Activated CD4-positive, alpha-beta T cell treated with anti-CD3 and anti-CD28 coated beads, Interleukin-2, amount 50 U/mL, for 48 hours (primary cell): ENCODE measurements around the gene HMGCR.

Experiments used
- DNase-seq, 2 experiments: peaks; one replicate each; pipeline ENCODE4 v3.0.0-alpha.2; 2020

Gene HMGCR

GRCh38 chr5:75341934-75342333 is 4.9 kb downstream of the HMGCR start:
- no peak for DNase-seq

DNA sequence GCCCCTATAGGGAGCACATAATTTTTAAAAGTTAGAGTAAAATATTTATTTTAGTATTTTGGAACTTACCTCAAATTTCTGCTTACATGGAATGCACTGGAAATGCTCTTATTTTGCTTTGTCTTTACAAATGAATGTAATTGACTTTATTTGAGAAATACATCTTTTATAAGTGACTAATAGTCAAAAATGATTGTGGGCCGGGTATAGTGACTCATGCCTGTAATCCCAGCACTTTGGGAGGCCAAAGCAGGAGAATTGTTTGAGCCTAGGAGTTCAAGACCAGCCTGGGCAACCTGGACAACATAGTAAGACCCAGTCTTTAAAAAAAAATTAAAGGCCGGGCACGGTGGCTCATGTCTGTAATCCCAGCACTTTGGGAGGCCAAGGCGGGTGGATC is 5.8 kb downstream of the HMGCR start:
- no peak for DNase-seq

GRCh38 chr5:75348241-75348640 is 11.2 kb downstream of the HMGCR start:
- no peak for DNase-seq

- no peak for DNase-seq
Measured at GRCh38 chr5:75349663-75350062, 12.6 kb downstream of the HMGCR start.

DNA sequence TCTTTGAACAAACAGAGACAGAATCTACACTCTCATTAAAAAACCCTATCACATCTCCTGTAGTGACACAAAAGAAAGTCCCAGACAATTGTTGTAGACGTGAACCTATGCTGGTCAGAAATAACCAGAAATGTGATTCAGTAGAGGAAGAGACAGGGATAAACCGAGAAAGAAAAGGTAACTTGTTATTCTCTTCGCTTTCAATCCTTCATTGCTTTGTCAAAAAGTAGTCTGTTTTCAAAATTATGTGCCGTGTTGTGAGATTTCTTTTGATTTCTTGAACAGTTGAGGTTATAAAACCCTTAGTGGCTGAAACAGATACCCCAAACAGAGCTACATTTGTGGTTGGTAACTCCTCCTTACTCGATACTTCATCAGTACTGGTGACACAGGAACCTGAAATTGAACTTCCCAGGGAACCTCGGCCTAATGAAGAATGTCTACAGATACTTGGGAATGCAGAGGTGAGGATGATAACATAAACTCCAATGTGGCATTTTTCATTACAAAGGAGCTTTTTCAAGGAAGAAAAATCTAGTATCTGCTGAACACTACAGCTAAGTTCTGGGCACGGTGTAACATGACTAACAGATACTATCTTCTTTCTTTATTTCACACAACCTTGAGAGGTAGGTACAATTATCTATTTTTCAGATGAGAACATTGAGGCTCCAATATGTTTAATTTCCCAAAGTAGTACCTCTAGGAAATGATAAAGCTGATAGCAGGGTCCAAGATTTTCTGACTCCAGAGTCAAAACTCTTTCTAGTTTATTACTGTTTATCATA is 14.3 kb downstream of the HMGCR start:
- no peak for DNase-seq

GRCh38 chr5:75355236-75355635 is 18.2 kb downstream of the HMGCR start:
- no peak for DNase-seq

- no peak for DNase-seq
Measured at GRCh38 chr5:75356719-75357118, 19.7 kb downstream of the HMGCR start.

DNA sequence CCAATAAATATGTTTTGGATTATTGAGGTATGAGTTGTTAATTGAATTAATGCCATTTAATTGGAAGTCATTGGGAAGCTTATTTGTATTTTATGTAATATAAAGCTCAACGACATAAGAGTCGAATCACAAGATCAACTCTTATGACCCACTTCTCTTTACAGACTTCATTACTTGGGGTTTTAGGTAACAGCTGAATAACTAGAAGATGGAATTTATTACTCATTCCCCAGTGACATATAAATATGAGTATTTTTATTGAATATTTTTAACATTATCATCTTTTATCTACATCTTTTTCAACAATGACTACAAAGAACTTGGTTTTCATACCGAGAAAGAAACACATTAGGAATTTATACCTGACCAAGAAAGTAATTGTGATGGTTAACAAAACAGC is 21.1 kb downstream of the HMGCR start:
- DNase-seq, result no peak

- DNase-seq, result no peak
Measured at GRCh38 chr5:75361310-75361709, 24.3 kb downstream of the HMGCR start.

DNA sequence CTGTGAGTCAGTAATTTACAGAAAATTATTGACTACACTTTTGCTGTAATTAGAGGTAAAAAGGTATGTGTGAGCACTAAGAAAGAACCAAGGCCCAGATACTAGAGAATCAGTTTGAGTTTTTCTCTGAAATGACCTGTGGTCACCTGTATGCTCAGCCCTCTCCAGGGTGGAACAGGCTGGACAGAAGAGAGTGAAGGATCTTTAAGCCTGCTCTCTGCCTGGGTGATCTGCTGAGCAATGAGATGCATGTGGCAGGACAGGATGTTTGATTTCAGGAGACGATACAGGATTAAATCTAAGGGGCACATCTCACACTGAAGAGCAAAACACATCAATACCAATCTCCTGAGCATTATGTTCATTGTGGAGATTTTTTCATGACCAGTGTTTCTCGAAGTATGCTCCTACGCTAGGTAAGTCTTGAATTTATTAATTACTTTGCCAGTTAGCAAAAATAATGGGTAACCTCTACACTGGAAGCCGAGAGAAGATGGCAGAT is 25.5 kb downstream of the HMGCR start:
- DNase-seq, result no peak

DNA sequence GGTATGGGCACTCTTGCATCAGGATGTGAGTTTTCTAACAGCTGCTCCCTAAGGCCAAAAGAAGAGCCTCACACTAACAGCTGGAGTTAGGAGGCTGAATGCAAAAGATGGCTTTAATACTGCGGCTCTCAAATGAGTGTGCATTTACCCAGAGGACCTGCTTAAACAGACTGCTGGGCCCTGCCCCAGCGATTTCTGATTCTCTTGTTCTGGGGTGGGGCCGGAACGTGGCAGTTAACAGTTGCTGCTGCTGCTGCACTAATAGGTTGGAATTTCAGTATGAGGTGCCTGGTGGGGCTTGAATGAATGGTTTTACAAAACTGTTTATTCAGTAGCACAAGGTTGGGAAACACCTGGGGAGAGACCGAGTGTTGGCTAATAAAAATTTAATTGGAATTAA is 26.1 kb downstream of the HMGCR start:
- no peak for DNase-seq

GRCh38 chr5:75363726-75364495 is 26.9 kb downstream of the HMGCR start:
- no peak for DNase-seq

GRCh38 chr5:75364571-75365280 is 27.7 kb downstream of the HMGCR start:
- no peak for DNase-seq

GRCh38 chr5:75365740-75366139 is 28.7 kb downstream of the HMGCR start:
- DNase-seq, result no peak

GRCh38 chr5:75366787-75367186 is 29.8 kb downstream of the HMGCR start:
- no peak for DNase-seq

DNA sequence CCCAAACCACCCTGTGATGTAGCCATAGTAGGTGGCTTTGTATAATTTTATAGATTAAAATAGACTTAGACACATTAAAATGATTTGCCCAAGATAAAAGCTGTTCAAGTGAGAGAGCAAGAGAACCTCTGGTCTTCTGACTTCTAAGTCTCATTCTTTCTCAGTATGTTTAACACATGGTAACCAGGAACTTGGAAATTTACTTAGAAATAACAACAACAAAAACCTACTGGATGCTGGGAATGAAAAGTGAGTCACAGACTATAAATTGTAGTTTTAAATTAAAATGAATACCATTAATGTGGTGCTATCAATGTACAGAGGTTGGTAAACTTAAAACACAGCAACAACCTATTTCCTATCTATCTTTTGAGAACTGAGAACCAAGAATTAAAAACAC is 30.4 kb downstream of the HMGCR start:
- no peak for DNase-seq

DNA sequence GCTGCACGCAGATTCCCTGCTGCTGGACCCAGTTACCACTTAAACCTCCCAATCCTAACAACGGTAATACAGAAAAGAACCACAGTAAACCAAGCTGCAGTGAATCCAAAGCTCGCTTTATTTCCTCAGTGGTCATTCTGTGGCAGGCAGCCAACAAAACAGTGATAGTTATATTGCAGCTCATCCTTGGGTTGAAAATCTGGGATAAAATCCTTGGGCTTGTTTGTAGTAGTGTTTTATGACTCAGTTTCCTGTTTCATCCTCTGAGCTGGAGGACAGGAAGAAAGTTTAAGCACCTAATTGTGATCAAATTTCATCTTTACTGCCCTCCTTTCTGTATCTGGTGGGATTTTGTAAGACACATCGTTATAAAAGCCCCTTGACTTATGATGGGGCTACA is 31.4 kb downstream of the HMGCR start:
- no peak for DNase-seq

GRCh38 chr5:75373862-75374261 is 36.8 kb downstream of the HMGCR start:
- DNase-seq, result no peak

DNA sequence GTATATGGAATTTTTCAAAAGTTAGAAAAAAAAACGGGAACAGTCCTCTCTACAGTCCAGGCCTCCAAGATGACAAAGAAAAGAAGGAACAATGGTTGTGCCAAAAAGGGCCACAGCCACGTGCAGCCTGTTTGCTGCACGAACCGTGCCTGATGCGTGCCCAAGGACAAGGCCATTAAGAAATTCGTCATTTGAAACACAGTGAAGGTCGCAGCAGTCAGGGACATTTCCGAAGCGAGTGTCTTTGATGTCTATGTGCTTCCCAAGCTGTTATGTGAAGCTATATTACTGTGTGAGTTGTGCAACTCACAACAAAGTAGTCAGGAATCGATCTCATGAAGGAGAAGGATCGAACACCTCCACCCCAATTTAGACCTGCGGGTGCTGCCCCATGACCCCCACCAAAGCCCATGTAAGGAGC is 37.4 kb downstream of the HMGCR start:
- DNase-seq, result no peak

DNA sequence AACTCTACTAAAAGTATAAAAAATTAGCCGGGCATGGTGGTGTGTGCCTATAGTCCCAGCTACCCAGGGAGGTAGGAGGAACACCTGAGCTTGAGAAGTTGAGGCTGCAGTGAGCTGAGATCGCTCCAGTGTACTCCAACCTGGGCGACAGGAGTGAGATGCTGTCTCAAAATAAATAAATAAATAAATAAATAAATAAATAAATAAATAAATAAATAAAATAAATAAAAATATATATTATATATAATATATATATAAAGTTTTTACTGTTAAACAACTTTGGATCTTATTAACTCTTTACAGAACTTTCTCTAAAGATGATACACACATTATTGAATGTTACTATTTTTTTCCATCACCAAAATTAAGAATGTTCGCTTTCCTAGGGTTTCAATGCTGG is 38.4 kb downstream of the HMGCR start:
- no peak for DNase-seq

GRCh38 chr5:75380099-75380498 is 43.1 kb downstream of the HMGCR start:
- DNase-seq, result no peak

- no peak for DNase-seq
Measured at GRCh38 chr5:75381456-75381855, 44.4 kb downstream of the HMGCR start.

GRCh38 chr5:75384218-75384617 is 47.2 kb downstream of the HMGCR start:
- no peak for DNase-seq

- no peak for DNase-seq
Measured at GRCh38 chr5:75387806-75388205, 50.8 kb downstream of the HMGCR start.
